GM10847 (cell line): ENCODE results near the gene DMRTC2.

ENCODE experiments used
- POLR2A ChIP-seq: IDR thresholded peaks from 2 replicates; pipeline ENCODE4 v1.6.1; 2011; ENCODE audit not compliant: insufficient read length; ENCODE audit errors: extremely low read depth

The DMRTC2 gene

GRCh38 chr19:41892173-41892902 lies 47.5 kb downstream of the DMRTC2 start:
- TF ChIP-seq POLR2A = no peak

GRCh38 chr19:41893899-41894298 lies 49.1 kb downstream of the DMRTC2 start:
- no peak for TF ChIP-seq POLR2A

DNA sequence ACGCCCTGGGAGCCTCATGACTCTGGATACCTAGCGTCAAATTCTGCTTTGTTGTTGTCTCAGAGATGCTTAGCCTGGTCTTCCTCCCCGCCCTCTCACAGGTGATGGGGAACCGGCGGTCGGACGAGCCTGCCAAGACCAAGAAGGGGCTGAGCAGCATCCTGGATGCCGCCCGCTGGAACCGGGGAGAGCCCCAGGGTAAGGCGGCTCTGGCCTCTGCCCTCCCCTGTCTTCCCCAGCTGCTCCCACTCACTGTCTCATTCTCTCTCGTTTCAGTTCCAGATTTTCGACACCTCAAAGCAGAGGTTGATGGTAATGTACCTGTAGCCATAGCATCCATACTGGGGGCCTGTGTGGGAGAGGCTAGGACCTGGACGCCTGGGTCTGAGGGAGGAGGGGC lies 49.5 kb downstream of the DMRTC2 start:
- no peak for TF ChIP-seq POLR2A

DNA sequence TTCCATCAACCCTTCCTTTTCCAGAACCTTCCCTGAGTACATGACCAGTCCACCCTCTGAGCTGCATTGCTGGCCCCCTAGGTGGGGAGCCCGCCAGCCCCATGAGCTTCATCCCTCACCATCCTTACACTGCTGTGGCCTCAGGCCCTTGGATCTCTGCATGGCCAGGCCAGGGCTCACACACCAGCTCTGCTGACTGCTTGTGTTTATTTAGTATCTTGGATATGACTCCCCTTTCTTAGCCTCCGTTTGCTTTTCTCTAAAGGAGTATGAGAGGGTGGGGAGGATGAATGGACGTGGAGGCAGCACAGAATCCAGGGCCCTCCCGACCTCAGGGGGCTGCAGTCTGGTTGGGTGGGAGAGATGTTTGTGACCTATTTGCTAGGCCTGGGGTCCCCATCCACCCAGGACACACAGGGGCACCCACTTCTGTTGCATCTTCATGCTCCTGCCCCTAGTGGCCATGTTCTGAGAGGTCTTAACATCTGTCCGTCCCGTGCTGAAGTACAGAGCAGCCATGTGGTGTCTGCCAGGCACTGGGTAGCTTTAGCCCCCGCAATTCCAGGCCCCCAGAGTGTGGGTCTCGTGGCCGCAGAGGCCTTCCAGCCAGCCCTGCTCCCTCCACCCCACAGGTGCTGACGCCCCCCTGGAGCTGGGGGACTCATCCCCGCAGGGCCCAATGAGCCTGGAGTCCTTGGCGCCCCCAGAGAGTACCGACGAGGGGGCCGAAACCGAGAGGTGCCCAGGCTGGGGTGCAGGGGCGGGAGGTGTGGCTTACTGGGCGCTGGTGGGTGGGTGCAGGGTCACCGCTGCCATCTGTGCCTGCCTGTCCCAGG lies 51.1 kb downstream of the DMRTC2 start:
- no peak for TF ChIP-seq POLR2A

DNA sequence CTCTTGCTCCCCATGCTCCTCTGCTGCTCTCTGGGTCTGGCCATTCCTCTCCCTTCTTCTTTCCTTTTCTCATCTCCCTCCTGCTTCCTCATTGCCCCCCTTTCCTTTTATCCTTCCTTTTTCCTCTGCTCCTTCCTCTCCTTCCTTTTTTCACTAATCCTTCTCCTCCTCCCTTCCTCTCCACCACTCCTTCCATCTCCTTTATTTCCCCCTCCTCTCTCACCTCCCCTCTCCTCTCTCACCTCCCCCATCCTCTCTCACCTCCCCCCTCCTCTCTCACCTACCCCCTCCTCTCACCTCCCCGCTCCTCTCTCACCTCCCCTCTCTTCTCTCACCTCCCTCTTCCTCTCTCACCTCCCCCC lies 51.7 kb downstream of the DMRTC2 start:
- TF ChIP-seq POLR2A = no peak

DNA sequence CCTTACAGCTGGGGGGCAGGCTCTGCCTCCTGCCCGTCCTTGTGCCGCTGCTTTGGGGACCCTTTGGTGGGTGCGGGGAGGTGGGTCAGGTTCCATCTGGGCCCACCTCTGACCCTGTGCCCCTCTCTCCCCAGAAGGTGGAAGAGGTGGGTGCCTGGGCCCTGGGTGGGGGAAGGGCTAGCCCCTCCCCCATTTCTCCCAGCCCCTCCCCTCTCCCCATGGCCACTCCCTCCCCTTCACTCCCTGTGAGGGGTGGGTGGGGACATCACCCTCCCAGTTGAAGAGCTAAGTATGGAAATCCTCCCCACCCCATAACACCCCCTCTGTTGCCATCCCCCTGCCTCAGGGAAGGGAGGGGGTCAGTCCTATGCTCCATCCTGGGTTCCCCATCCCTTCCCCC lies 52.3 kb downstream of the DMRTC2 start:
- no peak for TF ChIP-seq POLR2A

DNA sequence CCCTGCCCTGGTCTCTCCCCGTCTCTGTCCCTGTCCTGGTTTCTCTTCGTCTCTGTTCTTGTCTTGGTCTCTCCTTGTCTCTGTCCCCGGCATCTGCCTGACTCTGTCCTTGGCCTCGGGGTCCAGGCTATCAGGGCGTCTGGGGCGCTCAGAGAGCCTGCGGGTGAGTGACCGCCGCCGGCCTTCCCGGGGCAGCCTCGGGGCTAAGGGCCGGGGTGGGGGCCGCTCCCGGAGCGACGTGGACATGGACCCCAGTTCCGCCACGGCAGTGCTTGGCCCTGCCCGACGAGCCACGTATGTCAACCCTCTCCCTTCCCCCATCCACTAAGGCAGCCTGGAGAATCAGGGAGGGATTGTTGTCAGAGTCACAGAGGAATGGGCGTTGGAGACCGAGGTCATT lies 53.0 kb downstream of the DMRTC2 start:
- TF ChIP-seq POLR2A = no peak

GRCh38 chr19:41898235-41898634 lies 53.4 kb downstream of the DMRTC2 start:
- no peak for TF ChIP-seq POLR2A
